ENCODE results near the gene ST3GAL3. TPM values are rescaled to one million over a fixed set of nuclear protein-coding genes. Genes with fewer than 3 reads are reported as not detected.

ST3GAL3 gene
- total RNA-seq, 1 experiment from 2014 or later: 8.3 TPM

DNA sequence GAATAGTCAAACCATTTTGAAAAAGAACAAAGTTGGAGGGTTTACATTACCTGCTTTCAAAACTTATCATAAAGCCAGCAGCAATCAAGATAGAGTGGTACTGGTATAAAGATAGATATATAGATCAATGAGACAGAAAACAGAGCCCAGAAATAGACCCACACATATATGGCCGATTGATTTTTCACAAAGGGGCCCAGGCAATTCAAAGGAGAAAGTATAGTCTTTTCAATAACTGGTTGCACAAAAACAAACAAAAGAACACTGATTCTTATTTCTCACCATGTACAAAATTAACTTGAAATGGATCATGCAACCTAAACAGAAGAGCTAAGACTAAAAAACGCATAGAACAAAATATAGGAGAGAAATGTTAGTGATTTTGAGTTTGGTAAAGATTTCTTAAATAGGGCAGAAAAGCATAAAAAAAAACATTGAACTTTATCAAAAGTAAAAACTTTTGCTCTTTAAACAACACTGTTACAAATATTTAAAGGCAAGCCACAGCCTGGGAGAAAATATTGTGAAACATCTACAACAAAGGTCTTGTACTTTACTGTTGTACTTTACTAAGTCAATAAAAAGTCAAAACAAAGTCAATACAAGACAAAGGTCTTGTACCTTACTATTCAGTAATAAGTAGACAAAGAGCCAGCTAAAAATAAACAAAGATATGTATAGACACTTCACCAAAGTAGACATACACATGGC, 50.2 kb downstream of the ST3GAL3 start:
- Histone ChIP-seq H3K9me3 (ENCODE audit: control insufficient read depth, low read depth, low read length) (no peaks in the 10 kb centered on the region), H2AFZ (ENCODE audit: low read length) (no peak overlapping the region), H3K4ac (ENCODE audit: low read depth, low read length) (no peak overlapping the region), H4K91ac (ENCODE audit: insufficient read length, low read depth, low read length) (no peak overlapping the region), H3K4me2 (ENCODE audit: insufficient read depth, insufficient read length, low read length) (no peak overlapping the region), H3T11ph (ENCODE audit: low read length) (no peak overlapping the region), H3K79me1 (ENCODE audit: insufficient read depth, low read depth, low read length, poor library complexity, severe bottlenecking) (peaks cover 3% of the 10 kb centered on the region), H2BK20ac (ENCODE audit: low read depth, low read length, poor library complexity, severe bottlenecking) (no peak overlapping the region), H4K5ac (ENCODE audit: insufficient read length, low read depth, low read length) (no peak overlapping the region), H3K9ac (ENCODE audit: extremely low read depth, insufficient read length, low read length) (no peak overlapping the region), H3K18ac (ENCODE audit: insufficient read length, low read depth, low read length) (no peak overlapping the region), H4K8ac (replicated peaks; ENCODE audit: insufficient read length, low read depth, low read length) (no peak overlapping the region), H3K23ac (ENCODE audit: insufficient read length, low read depth, low read length) (no peak overlapping the region), H3K56ac (ENCODE audit: insufficient read length, low read depth, low read length) (no peak overlapping the region), H3K14ac (ENCODE audit: insufficient read depth, low read length) (no peak overlapping the region), H2BK120ac (ENCODE audit: low read depth, low read length, poor library complexity, severe bottlenecking) (no peak overlapping the region), H2BK5ac (ENCODE audit: insufficient read length, low read length) (no peak overlapping the region), H4K20me1 (ENCODE audit: control insufficient read depth, insufficient read depth, insufficient read length) (no peaks in the 10 kb centered on the region), H3K4me1 (ENCODE audit: insufficient read depth, low read length) (no peaks in the 10 kb centered on the region), H3K23me2 (ENCODE audit: insufficient read length, low read depth, low read length, poor library complexity, severe bottlenecking) (no peaks in the 10 kb centered on the region), H3K27me3 (ENCODE audit: insufficient read depth, low read length) (no peaks in the 10 kb centered on the region), H2BK15ac (ENCODE audit: low read depth, low read length) (no peak overlapping the region), H3K79me2 (ENCODE audit: insufficient read depth, low read length) (no peaks in the 10 kb centered on the region), H2AK5ac (ENCODE audit: insufficient read length, low read length) (no peak overlapping the region), H2BK12ac (ENCODE audit: insufficient read length, low read depth, low read length) (no peak overlapping the region), H3K27ac (ENCODE audit: insufficient read length, low read depth, low read length) (no peak overlapping the region)
- no peaks in the 10 kb centered on the region for H3K4me1 Mint-ChIP-seq
- H3K4me3 Mint-ChIP-seq: no peak overlapping the region
- DNase-seq: no peak
- H3K27ac Mint-ChIP-seq: no peak overlapping the region
- no peaks in the 10 kb centered on the region for H3K27me3 Mint-ChIP-seq (ENCODE audit: low read depth)
- no peaks in the 10 kb centered on the region for H3K9me3 Mint-ChIP-seq
- no CpG with 5 or more reads among the region's 2 CpGs for WGBS (ENCODE audit: extremely low coverage, insufficient read length, low lambda C conversion rate)
- no peaks in the 10 kb centered on the region for H3K36me3 Mint-ChIP-seq (ENCODE audit: insufficient read depth in 1 of 3, low read depth in 3 of 3)
- no peak for TF ChIP-seq CTCF (conservative IDR thresholded peaks at IDR 0.05)
